ENCODE results near the gene FLYWCH2.
A peak's percentile ranks its signal among the peaks of the same experiment; 100 is the strongest.
"Not testable (repeated sequence)": the region's sequence is repeated elsewhere in the genome, so short reads cannot be mapped to it uniquely, and the experiment has no call there.

FLYWCH2 gene

GRCh38 chr16:2905241-2905987 is 22.4 kb downstream of the FLYWCH2 start:
- no CpG with 5 or more reads among the region's 51 CpGs for WGBS, 2 donors (ENCODE audit: extremely low coverage in 2 of 2, insufficient read length in 2 of 2, insufficient replicate concordance in 1 of 2)
- Histone ChIP-seq H3K4me2 (ENCODE audit: insufficient read depth, low read length, poor library complexity, severe bottlenecking) (peak overlapping the region; percentile 98), H3K36me3 (replicated peaks in 1 of 2; ENCODE audit: control insufficient read depth in 2 of 2, insufficient read depth in 2 of 2, low read length in 2 of 2) (no peaks in the 10 kb centered on the region), H2BK12ac (ENCODE audit: low read length) (no peak overlapping the region), H3K14ac (ENCODE audit: low read length) (peak overlapping the region; percentile 75), H3K9ac (ENCODE audit: low read depth, low read length, poor library complexity) (peak overlapping the region; percentile 93), H2AFZ (ENCODE audit: low read length) (peak overlapping the region; percentile 76), H3K79me1 (ENCODE audit: low read depth, low read length) (no peaks in the 10 kb centered on the region), H3K27ac (replicated peaks; ENCODE audit: low read length) (peak overlapping the region; percentile 46), H3K4ac (ENCODE audit: low read length) (no peak overlapping the region), H3K4me3 (ENCODE audit: low read length in 2 of 2) (peak overlapping the region; percentile 89 to 93), H3K4me1 (ENCODE audit: control insufficient read depth in 2 of 2, insufficient read depth in 1 of 2, low read depth in 1 of 2, low read length in 2 of 2) (peaks cover 2 to 3% of the 10 kb centered on the region in 2 donors), H2BK15ac (ENCODE audit: low read length) (no peak overlapping the region), H3K18ac (ENCODE audit: low read length) (peak overlapping the region; percentile 97), H4K91ac (ENCODE audit: low read depth, low read length, poor library complexity) (no peak overlapping the region), H4K8ac (ENCODE audit: low read depth, low read length) (no peak overlapping the region), H2BK120ac (ENCODE audit: low read depth, low read length) (no peak overlapping the region), H3K23ac (ENCODE audit: low read depth, low read length, poor library complexity) (peak overlapping the region; percentile 100), H2BK5ac (ENCODE audit: low read length) (peak overlapping the region; percentile 82), H3K9me3 (replicated peaks in 1 of 2; ENCODE audit: control insufficient read depth in 2 of 2, insufficient read depth in 1 of 2, low read depth in 1 of 2, low read length in 2 of 2) (no peaks in the 10 kb centered on the region), H2AK5ac (ENCODE audit: low read depth, low read length) (peak overlapping the region; percentile 94), H3K27me3 (ENCODE audit: control insufficient read depth in 3 of 3, insufficient read depth in 3 of 3, low read depth in 1 of 3, low read length in 3 of 3) (peaks cover 0 to 1% (median 0%) of the 10 kb centered on the region in 3 experiments)
- peak; percentile 97 for DNase-seq (ENCODE audit: low spot score)

- Histone ChIP-seq H3K14ac (ENCODE audit: low read length) (no peak overlapping the region), H3K79me1 (ENCODE audit: low read depth, low read length) (no peaks in the 10 kb centered on the region), H3K4me2 (ENCODE audit: insufficient read depth, low read length, poor library complexity, severe bottlenecking) (peak overlapping the region; percentile 49), H2BK12ac (ENCODE audit: low read length) (no peak overlapping the region), H2BK5ac (ENCODE audit: low read length) (no peak overlapping the region), H3K27me3 (ENCODE audit: control insufficient read depth in 3 of 3, insufficient read depth in 3 of 3, low read depth in 1 of 3, low read length in 3 of 3) (peaks cover 0 to 1% (median 0%) of the 10 kb centered on the region in 3 experiments), H3K4ac (ENCODE audit: low read length) (no peak overlapping the region), H3K23ac (ENCODE audit: low read depth, low read length, poor library complexity) (peak overlapping the region; percentile 65), H4K8ac (ENCODE audit: low read depth, low read length) (no peak overlapping the region), H4K91ac (ENCODE audit: low read depth, low read length, poor library complexity) (no peak overlapping the region), H3K27ac (replicated peaks; ENCODE audit: low read length) (peak overlapping the region; percentile 10), H3K4me1 (ENCODE audit: control insufficient read depth in 2 of 2, insufficient read depth in 1 of 2, low read depth in 1 of 2, low read length in 2 of 2) (peaks cover 2 to 3% of the 10 kb centered on the region in 2 donors), H2BK120ac (ENCODE audit: low read depth, low read length) (no peak overlapping the region), H3K4me3 (ENCODE audit: low read length in 2 of 2) (peak overlapping the region in 1 of 2 donors; percentile 11), H3K9ac (ENCODE audit: low read depth, low read length, poor library complexity) (no peak overlapping the region), H2BK15ac (ENCODE audit: low read length) (no peak overlapping the region), H2AFZ (ENCODE audit: low read length) (peak overlapping the region; percentile 75), H3K18ac (ENCODE audit: low read length) (no peak overlapping the region), H2AK5ac (ENCODE audit: low read depth, low read length) (no peak overlapping the region), H3K9me3 (replicated peaks in 1 of 2; ENCODE audit: control insufficient read depth in 2 of 2, insufficient read depth in 1 of 2, low read depth in 1 of 2, low read length in 2 of 2) (no peaks in the 10 kb centered on the region), H3K36me3 (replicated peaks in 1 of 2; ENCODE audit: control insufficient read depth in 2 of 2, insufficient read depth in 2 of 2, low read length in 2 of 2) (no peaks in the 10 kb centered on the region)
- no peak for DNase-seq (ENCODE audit: low spot score)
- WGBS, 2 donors (ENCODE audit: extremely low coverage in 2 of 2, insufficient read length in 2 of 2, insufficient replicate concordance in 1 of 2): no CpG with 5 or more reads among the region's 12 CpGs
Observed at GRCh38 chr16:2905988-2906387, 23.0 kb downstream of the FLYWCH2 start.

DNA sequence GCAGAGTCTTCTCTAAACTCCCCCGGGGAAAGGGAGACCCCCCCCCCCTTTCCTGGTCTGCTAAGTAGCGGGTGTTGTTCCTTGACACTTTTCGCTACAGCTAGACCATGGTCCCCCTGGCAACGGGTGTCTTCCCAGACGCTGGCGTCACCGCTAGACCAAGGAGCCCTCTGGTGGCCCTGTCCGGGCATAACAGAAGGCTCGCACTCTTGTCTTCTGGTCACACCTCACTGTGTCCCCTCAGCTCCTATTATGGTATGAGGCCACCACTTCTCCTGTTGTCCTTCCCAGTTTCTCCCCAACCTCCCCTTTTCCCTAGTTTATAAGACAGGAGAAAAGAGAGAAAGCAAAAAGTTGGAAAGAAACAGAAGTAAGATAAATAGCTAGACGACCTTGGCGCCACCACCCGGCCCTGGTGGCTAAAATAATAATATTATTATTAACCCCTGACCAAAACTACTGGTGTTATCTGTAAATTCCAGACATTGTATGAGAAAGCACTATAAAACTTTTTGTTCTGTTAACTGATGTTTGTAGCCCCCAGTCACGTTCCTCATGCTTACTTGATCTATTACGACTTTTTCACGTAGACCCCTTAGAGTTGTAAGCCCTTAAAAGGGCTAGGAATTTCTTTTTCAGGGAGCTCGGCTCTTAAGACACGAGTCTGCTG is 24.2 kb downstream of the FLYWCH2 start:
- not testable (repeated sequence) for H3K4ac ChIP-seq (ENCODE audit: low read length); H3K23ac ChIP-seq (ENCODE audit: low read depth, low read length, poor library complexity); H3K4me3 ChIP-seq (ENCODE audit: low read length in 2 of 2); H3K9me3 ChIP-seq (replicated peaks in 1 of 2; ENCODE audit: control insufficient read depth in 2 of 2, insufficient read depth in 1 of 2, low read depth in 1 of 2, low read length in 2 of 2); H2AFZ ChIP-seq (ENCODE audit: low read length); H2BK15ac ChIP-seq (ENCODE audit: low read length); H3K14ac ChIP-seq (ENCODE audit: low read length); H3K79me1 ChIP-seq (ENCODE audit: low read depth, low read length); H2BK120ac ChIP-seq (ENCODE audit: low read depth, low read length); H2BK5ac ChIP-seq (ENCODE audit: low read length); H2AK5ac ChIP-seq (ENCODE audit: low read depth, low read length); H3K9ac ChIP-seq (ENCODE audit: low read depth, low read length, poor library complexity); DNase-seq (ENCODE audit: low spot score); H3K4me2 ChIP-seq (ENCODE audit: insufficient read depth, low read length, poor library complexity, severe bottlenecking); H4K8ac ChIP-seq (ENCODE audit: low read depth, low read length); H4K91ac ChIP-seq (ENCODE audit: low read depth, low read length, poor library complexity); H2BK12ac ChIP-seq (ENCODE audit: low read length); H3K27ac ChIP-seq (replicated peaks; ENCODE audit: low read length); H3K4me1 ChIP-seq (ENCODE audit: control insufficient read depth in 2 of 2, insufficient read depth in 1 of 2, low read depth in 1 of 2, low read length in 2 of 2); H3K18ac ChIP-seq (ENCODE audit: low read length); H3K36me3 ChIP-seq (replicated peaks in 1 of 2; ENCODE audit: control insufficient read depth in 2 of 2, insufficient read depth in 2 of 2, low read length in 2 of 2); H3K27me3 ChIP-seq (ENCODE audit: control insufficient read depth in 3 of 3, insufficient read depth in 3 of 3, low read depth in 1 of 3, low read length in 3 of 3)
- no CpG with 5 or more reads among the region's 17 CpGs for WGBS, 2 donors (ENCODE audit: extremely low coverage in 2 of 2, insufficient read length in 2 of 2, insufficient replicate concordance in 1 of 2)

DNA sequence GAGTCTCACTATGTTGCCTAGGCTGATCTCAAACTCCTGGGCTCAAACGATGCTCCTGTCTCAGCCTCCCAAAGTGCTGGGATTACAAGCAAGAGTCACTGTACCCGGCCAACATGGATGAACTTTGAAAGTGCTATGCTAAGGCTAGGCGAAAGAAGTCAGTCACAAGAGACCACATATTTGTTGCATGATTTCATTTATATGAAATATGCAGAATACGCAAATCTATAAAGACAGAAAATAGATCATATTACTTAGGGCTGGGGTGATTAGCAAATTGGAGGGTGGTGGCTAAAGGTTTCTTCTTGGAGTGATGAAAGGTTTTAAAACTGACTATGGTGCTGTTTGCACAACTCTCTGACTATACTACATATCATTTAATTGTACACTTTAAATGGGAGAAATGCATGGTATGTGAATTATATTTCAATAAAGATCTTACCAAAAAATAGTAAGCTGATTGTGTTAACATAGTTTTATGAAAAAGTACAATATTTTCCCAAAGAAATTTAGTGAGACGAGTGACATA is 27.5 kb downstream of the FLYWCH2 start:
- no peak overlapping the region for H2BK12ac ChIP-seq (ENCODE audit: low read length)
- no peak overlapping the region for H2AK5ac ChIP-seq (ENCODE audit: low read depth, low read length)
- H3K27me3 ChIP-seq (ENCODE audit: control insufficient read depth in 3 of 3, insufficient read depth in 3 of 3, low read depth in 1 of 3, low read length in 3 of 3): peaks cover 0 to 14% (median 2%) of the 10 kb centered on the region in 3 experiments
- H3K9me3 ChIP-seq (replicated peaks in 1 of 2; ENCODE audit: control insufficient read depth in 2 of 2, insufficient read depth in 1 of 2, low read depth in 1 of 2, low read length in 2 of 2): peaks cover 0 to 2% of the 10 kb centered on the region in 2 donors
- H3K14ac ChIP-seq (ENCODE audit: low read length): no peak overlapping the region
- H2BK15ac ChIP-seq (ENCODE audit: low read length): no peak overlapping the region
- H3K23ac ChIP-seq (ENCODE audit: low read depth, low read length, poor library complexity): no peak overlapping the region
- H2BK5ac ChIP-seq (ENCODE audit: low read length): no peak overlapping the region
- no CpG with 5 or more reads among the region's 5 CpGs for WGBS, 2 donors (ENCODE audit: extremely low coverage in 2 of 2, insufficient read length in 2 of 2, insufficient replicate concordance in 1 of 2)
- H3K4me3 ChIP-seq (ENCODE audit: low read length in 2 of 2): no peak overlapping the region
- H4K91ac ChIP-seq (ENCODE audit: low read depth, low read length, poor library complexity): no peak overlapping the region
- H3K18ac ChIP-seq (ENCODE audit: low read length): no peak overlapping the region
- peaks cover 0 to 13% of the 10 kb centered on the region in 2 donors for H3K36me3 ChIP-seq (replicated peaks in 1 of 2; ENCODE audit: control insufficient read depth in 2 of 2, insufficient read depth in 2 of 2, low read length in 2 of 2)
- DNase-seq (ENCODE audit: low spot score): no peak
- H4K8ac ChIP-seq (ENCODE audit: low read depth, low read length): no peak overlapping the region
- no peak overlapping the region for H2AFZ ChIP-seq (ENCODE audit: low read length)
- H3K79me1 ChIP-seq (ENCODE audit: low read depth, low read length): peaks cover 2% of the 10 kb centered on the region
- H3K27ac ChIP-seq (replicated peaks; ENCODE audit: low read length): no peak overlapping the region
- H3K4me1 ChIP-seq (ENCODE audit: control insufficient read depth in 2 of 2, insufficient read depth in 1 of 2, low read depth in 1 of 2, low read length in 2 of 2): peaks cover 5 to 9% of the 10 kb centered on the region in 2 donors
- H3K4me2 ChIP-seq (ENCODE audit: insufficient read depth, low read length, poor library complexity, severe bottlenecking): no peak overlapping the region
- H2BK120ac ChIP-seq (ENCODE audit: low read depth, low read length): no peak overlapping the region
- H3K4ac ChIP-seq (ENCODE audit: low read length): no peak overlapping the region
- H3K9ac ChIP-seq (ENCODE audit: low read depth, low read length, poor library complexity): no peak overlapping the region
